CD4-positive, alpha-beta T cell treated with Interleukin-1 beta for 1 hour (primary cell): ENCODE measurements around the gene SEPTIN5.
A peak's percentile ranks its signal among the peaks of the same experiment; 100 is the strongest.
"Not testable (repeated sequence)": the region's sequence is repeated elsewhere in the genome, so short reads cannot be mapped to it uniquely, and the experiment has no call there.

ENCODE experiments used
- DNase-seq, 2 donors: peaks; one replicate each; pipeline ENCODE4 v3.0.0-alpha.2; 2020 to 2022

The SEPTIN5 gene

DNA sequence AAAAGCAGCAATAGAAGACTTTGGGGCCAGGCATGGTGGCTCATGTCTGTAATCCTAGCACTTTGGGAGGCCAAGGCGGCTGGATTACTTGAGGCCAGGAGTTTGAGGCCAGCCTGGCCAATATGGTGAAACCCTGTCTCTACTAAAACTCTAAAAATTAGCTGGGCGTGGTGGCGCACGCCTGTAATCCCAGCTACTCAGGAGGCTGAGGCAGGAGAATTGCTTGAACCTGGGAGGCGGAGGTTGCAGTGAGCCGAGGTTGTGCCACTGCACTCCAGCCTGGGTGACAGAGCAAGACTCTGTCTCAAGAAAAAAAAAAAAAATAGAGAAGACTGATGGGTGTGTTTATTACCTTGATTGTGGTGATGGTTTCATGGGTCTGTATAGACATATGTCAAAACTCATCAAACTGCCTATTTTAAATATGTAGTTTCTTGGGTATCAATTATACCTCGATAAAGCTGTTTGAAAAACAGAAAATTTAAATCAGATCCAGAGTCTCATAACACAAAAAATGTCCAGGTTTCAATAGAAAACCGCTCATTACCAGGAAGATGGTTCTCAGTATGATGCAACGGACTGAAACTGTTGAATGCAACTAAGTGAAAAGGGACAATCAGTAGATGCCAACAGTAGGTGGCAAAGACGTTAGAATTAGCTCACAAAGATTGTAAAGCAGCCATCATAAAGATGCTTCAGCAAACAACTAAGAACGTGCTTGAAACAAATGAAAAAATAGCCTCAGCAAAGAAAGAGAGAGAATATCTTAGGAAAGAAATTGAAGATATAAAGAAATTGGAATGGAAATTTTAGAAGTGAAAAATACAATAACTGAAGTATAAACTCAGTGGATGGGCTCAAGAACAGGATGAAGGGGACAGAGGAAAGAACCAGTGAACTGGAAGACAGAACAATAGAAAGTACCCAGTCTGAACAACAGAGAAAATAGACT, 33.1 kb upstream of the SEPTIN5 start:
- no peak for DNase-seq

DNA sequence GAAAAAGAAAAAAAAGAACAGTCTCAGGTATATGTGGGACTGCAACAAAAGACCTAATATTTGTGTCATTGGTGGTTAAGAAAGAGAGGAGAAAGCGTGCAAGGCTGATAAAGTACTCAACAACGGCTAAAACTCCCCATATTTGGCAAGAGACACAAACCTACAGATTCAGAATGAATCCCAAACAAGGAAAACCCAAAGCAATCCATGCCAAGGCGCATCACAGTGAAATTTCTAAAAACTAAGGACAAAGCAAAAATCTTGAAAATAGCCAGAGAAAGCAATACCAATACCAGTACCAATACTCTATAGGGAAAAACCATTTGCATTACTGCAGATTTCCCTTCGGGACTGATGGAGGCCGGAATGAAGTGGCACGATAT, 32.4 kb upstream of the SEPTIN5 start:
- no peak for DNase-seq

DNA sequence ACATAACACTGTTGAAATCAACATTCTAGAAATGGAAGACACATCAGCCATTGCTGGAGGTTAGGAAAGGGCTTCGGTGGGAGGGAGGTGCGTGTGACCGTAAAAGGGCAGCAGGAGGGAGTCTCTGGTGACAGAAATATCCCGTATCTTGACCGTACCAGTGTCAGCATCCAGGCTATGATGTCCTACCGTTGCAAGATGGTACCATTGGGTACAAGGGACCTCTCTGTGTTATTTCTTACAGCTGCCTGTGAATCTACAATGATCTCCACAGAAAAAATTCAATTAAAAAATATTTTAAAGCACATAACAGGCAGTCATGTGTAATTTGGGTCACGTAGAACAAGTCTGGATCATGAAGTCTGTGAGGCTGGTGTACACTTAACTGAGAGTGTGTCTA, 27.4 kb upstream of the SEPTIN5 start:
- DNase-seq: no peak

DNA sequence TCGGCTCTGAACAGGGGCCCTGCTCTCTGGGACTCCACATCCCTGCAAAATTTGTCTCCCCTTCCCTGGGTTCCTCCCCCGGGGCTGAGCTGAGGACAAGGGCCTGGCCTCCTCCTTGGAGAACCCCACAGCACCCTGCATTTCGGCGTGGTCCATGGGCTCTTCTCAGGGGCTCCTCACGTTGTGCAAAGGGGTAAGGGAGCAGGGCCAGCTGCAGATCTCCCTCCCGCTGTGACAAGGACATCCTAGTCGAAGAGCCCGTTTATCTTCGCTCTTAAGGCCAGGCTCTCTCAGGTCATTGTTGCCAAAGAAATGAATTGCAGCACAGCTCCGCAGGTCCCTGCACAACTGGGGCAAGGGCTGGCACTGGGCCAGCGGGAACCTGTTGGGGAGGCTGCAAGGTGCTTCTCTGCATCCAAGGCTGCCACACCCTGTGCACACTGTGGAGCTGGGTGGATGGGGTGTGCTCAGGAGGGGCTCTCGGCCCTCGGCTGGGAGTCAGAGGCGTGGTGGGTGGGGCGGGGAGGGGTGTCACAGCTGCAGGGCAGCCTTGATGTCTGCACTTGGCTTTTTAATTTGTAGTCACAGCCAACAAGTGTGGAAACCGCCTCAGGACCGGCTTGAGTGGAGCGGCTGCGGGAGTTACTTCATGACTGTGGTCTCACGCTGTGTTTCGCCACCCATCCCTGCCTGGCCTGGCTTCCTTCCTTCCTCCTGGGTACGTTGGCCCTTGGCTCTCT, 26.6 kb upstream of the SEPTIN5 start:
- DNase-seq: peak in 1 of 2 donors; percentile 21

DNA sequence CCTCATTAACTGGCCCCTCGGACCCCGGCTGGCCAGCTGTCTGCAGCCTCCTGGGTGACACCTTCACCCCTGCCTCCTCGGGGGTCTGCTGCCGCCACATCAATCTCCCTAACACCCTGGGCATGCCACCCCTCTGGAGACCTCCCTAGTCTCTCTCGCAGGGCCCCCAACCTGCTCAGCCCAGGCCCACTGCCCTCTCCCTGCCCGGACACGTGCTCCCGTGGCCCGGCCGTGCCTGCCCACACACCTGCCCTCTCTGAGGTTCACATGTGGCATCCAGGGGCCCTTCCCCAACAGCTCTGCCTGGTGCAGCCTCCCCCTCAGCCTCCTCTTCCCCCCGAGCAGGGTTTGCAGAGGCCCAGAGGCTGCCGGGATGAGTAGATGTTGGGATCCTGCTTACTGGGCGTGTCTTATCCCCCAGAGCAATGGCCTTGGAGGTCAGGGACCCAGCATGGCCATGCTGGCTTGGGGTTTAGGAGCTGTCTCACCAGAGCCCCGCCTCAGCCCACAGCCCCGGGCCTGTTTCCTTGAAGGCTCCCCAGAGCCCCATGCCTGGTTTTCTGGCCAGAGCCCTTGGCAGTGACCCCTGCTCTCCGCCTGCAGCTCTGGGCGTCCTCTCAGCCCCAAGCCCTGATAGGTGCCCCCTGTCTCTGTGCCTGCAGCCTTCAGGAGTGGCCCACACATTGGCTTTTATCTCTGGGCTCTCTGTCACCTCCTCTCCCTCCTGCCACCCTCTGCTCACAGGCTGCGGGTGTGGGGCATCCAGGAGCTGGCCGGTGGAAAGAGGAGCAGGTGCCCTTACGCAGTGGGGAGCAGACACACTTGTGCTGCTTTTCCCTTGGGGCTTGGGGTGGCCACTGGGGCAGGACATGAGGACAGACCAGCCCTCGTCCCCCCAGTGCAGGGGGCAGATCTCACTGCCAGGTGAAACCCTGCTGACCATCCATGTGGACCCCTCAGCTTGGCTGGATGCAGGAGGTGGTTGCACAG, 25.7 kb upstream of the SEPTIN5 start:
- no peak for DNase-seq

DNA sequence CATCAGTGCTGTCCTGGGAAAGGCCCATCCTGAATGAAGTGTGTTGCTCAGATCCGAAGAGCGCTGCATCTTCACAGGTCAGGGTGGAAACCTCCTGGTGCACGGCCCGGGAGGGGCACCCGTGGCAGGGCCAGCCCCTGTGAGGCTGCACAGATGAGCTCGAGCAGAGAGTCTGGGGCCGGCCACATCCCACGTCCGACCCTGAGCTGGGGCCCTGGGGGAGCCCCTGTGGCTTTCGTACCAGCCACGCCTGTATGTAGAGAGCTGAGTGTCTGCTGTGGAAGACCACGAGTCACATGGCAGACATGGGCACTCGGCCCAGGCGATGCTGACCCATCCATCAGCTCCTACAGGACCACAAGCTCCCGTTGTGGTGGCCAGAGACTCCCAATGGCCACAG, 24.9 kb upstream of the SEPTIN5 start:
- DNase-seq: no peak

DNA sequence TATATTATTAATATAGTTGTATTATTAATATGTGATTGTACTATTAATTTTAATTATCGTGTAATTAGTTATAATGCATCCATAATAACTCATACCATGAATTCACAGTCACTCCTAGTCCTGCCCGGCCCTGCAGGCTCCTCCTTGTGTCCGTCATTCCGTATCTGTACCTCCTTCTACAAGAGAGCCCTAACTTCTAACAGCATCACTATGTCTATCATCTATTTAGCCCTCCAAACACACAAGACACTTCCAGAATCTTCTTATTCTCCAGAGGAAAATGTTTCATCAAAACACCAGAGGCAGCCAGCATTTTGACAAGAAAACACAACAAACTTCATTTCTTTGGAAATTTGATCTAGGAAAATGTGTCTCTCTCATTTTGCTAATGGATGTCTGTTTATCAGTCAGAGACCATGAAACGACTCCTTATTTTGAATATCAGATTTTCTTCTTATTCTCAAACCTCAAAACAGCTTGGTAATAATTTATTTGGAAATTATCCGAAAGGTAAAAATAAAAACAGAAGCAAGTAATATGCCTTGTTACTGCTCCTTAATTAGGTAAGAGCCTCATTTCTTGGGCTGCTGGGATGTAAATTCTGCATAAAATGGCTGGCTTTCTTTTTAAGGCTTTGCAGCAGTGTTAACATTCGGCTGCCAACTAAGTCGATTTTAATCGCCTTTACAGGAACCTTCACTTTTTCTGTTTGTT, 23.1 kb upstream of the SEPTIN5 start:
- DNase-seq: no peak

DNA sequence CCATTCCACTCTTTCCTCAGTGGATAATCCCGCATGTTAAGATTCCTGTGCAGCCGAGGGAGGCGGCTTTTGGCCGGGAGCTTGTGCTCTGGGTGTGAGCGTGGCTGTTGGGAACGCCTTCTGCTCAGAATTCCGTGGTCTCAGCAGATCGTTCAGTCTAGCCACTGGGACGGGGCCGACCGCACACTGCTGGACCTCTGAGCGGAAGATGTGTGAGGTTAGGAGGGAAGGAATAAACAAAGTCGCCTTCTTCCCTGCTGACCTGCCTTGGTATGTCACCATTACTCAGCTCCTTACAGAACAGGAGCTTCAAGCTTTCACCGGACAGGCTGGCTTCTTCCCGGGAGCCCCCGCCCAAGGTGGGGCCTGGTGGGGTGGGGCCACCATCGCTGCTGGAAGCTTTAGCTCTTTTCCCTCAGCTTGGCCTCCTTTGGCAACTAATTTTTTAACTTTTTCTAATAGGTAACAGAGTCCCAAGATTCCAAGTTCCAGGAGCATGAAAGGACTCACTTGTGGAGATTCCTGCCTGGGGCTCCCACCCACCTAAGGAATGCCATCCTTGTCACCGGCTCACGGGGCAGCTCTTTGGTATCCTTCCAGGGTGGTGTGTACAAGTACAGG, 22.5 kb upstream of the SEPTIN5 start:
- DNase-seq: no peak

DNA sequence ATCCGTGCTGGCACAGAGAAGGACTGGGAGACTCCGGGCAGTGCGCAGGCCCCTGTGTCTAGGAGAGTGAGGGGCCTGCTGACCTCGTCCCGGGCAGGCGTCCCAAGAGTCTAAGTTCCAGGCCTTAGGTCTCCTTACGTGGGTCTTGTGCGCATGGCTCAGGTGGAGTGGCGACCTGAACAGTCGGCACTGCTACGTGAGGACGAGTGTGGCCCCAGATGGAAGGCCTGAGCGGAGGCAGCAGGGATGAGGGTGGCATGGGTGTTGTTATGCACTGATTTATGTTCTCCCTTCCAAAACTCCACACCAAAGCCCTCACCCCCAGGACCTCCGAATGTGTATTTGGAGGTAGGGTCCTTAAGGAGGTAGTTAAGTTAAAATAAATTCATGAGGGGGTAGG, 20.7 kb upstream of the SEPTIN5 start:
- no peak for DNase-seq

DNA sequence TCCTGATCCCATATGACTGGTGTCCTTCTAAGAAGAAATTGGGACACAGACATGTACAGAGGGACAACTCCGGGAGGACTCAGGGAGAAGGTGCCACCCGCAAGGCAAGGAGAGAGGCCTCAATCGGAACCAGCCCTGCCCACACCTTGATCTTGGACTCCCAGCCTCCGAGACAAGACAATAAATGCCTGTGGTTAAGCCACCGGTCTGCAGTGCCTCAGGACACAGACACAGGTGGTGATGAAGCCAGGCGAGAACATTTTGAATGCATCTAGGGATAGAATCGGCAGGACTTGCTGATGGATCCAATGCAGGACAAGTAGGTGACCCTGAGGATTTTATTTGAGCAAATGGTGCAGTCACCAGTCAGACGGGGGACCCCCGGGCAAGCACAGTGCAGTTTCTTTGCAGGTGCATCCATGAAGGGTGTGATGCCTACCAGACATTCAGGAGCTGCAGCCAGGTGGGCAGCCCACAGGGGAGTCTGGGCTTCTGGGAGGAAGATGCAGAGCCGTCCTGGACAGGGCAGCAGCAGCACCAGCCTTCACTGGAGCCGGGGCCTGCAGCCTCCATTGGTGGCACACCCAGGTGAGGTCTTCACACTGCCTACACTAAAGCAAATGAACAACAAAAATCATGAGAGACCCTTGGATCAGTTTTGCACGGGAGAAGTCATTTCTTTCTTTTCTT, 20.2 kb upstream of the SEPTIN5 start:
- DNase-seq: no peak

DNA sequence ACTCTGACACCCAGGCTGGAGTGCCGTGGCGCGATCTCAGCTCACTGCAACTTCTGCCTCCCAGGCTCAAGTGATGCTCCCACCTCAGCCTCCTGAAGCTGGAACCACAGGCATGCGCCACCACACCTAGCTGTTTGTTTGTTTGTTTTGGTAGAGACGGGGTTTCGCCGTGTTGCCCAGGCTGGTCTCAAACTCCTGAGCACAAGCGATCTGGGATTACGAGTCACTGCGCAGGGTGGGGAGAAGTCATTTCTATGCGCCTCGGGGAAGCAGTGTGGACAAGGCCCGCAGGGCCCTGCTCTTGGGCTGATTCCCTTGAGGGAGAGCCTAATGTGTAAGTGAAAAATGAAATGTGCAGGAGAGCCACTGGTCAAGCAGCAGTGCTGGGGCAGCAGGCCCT, 19.6 kb upstream of the SEPTIN5 start:
- DNase-seq: no peak

DNA sequence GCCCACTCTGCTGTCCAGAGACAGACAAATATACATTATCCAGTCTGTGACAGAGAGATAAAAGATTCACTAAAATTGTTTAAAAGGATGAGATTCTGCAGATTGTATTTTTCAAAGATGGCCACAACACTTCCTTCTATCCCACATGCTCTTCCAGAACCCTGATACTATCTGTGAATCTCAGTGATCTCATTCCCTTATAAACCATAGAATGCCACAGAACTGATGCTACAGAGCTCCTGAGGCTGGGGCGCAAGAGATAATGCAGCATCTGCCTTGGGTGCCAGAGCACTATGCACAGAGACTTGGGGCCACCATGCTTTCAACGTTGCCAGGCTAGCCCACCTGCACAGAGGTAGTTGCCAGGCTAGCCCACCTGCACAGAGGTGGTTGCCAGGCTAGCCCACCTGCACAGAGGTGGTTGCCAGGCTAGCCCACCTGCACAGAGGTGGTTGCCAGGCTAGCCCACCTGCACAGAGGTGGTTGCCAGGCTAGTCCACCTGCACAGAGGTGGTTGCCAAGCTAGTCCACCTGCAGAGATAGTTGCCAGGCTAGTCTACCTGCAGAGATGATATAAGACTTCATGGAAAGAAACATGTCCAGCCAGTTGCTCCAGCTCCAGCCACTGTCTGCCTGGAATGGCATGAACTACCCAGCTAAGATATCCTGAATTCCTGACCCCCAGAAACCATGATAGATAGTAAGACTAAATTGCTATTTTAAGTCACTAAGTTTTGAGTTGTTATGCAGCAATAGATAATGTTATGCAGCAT, 17.6 kb upstream of the SEPTIN5 start:
- DNase-seq: no peak

DNA sequence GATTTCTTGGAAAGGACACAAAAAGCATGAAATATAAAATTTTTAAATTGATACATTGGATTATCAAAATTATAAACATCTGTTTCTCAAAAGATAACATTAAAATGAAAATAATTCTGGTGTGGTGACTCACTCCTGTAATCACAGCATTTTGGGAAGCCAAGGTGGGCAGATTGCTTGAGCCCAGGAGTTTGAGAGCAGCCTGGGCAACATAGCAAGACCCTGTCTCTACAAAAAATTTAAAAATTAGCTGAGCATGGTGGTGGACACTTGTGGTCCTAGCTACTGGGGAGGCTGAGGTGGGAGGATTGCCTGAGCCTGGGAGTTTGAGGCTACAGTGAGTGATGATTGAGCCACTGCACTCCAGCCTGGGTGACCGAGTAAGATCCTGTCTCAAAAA, 16.4 kb upstream of the SEPTIN5 start:
- DNase-seq: not testable (repeated sequence)

DNA sequence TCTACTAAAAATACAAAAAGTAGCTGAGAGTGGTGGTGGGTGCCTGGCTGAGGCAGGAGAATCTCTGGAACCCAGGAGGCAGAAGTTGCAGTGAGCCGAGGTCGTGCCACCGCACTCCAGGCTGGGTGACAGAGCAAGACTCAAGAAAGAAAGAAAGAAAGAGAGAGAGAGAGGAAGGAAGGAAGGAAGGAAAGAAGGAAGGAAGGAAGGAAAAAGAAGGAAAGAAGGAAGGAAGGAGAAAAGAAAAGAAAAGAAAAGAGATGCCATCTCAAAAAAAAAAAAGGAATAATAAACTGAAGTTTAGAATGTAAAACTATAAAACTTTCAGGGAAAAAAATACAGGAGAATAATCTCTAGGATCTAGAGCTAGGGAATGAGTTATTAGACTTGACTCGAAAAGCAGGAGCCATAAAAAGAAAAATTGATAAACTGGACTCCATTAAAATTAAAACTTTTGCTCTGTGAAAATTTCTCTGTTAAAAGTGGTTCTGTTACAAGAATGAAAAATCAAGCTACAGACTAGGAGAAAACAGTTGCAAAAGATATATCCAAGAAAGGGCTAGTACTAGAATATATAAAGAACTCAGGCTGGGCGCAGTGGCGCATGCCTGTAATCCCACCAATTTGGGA, 13.4 kb upstream of the SEPTIN5 start:
- no peak for DNase-seq

DNA sequence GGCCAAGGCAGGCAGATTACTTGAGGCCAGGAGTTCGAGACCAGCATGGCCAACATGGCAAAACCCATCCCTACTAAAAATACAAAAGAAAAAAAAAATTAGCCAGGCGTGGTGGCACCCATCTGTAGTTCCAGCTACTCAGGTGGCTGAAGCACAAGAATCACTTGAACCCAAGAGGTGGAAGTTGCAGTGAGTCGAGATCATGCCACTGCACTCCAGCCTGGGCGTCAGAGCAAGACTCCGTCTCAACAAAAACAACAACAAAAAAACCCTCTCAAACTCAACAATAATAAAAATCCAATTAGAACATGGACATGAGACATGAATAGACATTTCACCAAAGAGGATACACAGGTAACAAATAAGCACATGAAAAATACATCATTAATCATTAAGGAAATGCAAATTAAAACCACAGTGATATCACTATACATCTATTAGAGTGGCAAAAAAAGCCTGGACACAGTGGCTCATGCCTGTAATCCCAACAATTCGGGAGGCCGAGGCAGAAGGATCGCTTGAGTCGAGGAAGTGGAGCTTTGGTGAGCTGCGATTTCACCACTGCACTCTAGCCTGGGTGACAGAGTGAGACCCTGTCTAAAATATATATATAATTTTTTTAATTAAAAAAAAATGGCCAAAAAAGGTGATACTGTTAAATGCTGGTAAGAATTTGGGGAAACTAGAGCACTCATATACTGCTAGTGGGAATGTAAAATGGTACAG, 12.7 kb upstream of the SEPTIN5 start:
- no peak for DNase-seq

DNA sequence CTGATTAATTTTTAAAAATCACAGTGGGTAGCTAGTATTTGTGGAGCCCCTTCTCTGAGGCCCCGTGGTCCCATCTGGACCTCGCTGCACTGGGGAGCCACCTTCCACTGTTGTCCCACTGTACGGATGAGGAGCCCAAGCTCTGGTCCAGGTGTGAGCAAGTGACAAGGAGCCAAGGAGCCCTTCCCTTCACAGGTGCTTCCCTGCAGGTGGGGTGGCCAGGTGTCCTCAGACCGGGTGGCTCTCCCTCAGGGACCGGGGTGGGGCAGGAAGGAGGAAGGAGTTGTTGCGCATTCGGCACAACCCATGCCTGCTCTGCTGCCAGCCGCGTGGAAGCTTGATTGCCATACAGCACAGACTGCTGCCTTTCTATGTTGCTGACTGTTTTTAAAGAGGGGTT, 10.4 kb upstream of the SEPTIN5 start:
- no peak for DNase-seq

DNA sequence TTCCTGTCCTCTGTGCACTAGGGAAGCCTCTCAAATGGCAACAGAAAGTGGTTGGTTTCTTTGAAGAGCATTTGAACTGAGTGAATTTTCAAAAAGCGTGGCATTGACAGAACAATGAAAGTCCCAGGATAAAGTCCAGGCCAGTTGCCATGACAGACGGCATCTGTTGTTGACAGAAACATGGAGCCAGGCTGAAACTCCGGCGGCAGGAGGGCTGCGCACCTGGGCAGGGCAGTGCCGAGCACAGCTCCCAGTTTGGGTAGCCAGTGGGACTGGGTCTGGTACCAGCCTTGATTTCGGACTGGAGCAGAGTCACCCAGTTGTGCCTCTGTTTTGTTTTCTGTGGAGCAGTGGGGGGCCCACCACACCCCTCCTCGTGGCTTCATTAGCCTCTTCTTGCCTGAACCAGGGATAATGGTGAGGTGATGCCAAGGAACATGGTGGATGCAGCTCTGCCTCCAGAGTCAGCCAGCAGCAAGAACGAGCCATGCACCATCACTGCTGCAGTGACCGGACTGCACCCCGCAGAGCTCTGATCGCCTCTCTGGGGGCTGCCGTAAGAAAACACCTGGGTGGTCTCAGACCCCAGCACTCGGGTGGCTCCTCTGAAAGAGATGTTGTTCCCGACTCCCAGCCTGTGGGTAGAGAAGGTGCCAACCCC, 9.8 kb upstream of the SEPTIN5 start:
- no peak for DNase-seq

DNA sequence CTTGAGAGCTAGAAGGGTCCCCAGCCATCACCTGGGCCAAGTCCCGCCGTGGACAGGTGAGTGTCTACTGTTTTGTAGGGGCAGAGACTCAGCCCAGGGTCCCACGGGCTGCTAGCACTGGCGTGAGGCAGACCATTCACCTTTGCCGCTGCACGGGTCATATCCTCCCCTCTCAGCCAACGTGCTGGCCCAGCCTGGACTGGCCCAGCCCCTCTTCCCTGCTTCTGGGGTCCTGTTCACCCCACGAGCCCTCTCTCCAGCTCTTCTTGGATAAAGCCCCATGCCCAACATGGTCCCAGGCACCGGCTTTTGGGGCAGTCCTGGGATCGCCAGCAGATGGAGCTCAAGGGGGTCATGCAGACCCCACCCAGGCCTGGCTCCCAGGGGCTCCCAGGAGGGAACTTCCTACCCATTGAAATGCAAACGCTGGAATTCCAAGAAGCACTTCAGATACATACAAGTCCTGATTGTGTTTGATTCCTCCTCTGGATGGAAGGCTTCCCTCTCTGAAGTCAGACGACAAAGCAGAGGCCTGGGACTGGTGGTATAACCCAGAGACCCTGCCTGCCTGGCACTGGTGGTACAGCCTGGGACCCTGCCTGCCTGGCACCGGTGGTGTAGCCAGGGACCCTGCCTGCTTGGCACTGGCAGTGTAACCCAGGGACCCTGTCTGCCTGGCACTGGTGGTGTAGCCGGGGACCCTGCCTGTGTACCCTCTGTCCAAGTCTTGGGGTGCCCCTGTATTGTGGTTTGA, 8.9 kb upstream of the SEPTIN5 start:
- DNase-seq: no peak
